Esophagus squamous epithelium (tissue), 5 donors: ENCODE data around the gene EMC6. TPM values are rescaled to one million over a fixed set of nuclear protein-coding genes. Genes with fewer than 3 reads are reported as not detected.

Experiments used
- DNase-seq: peaks from one replicate; lab custom pipeline; 2025; lab: John Stamatoyannopoulos, UW
- H3K27ac ChIP-seq, 4 donors: fragments of 200-600 bp; sonication (generic); one replicate each; pipeline ENCODE4 v1.5.1; 2016 to 2019; ENCODE audit warnings: mild to moderate bottlenecking in 1 of 4
- H3K27me3 ChIP-seq, 4 donors: fragments of 200-600 bp; sonication (generic); 1 replicate in 3 of 4; 2 replicates in 1 of 4; pipeline versions ENCODE4 v1.5.1 to v1.6.0; 2017 to 2021; ENCODE audit warnings: antibody characterized with exemption in 1 of 4
- H3K36me3 ChIP-seq, 3 donors: fragments of 200-600 bp; sonication (generic); one replicate each; pipeline ENCODE4 v1.5.1; 2016 to 2019
- H3K4me1 ChIP-seq, 3 donors: fragments of 200-600 bp; sonication (generic); one replicate each; pipeline ENCODE4 v1.5.1; 2017 to 2019
- H3K4me3 ChIP-seq, 4 donors: fragments of 200-600 bp; sonication (generic); 1 replicate in 3 of 4; 2 replicates in 1 of 4; pipeline ENCODE4 v1.5.1; 2016 to 2019; ENCODE audit warnings: mild to moderate bottlenecking in 2 of 4, moderate library complexity in 1 of 4
- H3K9me3 ChIP-seq, 3 donors: fragments of 200-600 bp; sonication (generic); one replicate each; pipeline ENCODE4 v1.5.1; 2016 to 2019
- POLR2A ChIP-seq, 4 donors: fragments of 450-650 bp; IDR thresholded peaks; one replicate each; pipeline ENCODE4 v1.6.1; 2017; ENCODE audit warnings: antibody characterized with exemption in 4 of 4, mild to moderate bottlenecking in 4 of 4, moderate library complexity in 3 of 4
- WGBS, 2 donors: methylation state at CpG; one replicate each; pipeline ENCODE4 v1.1.5; 2018; 5-methylcytosine and 5-hydroxymethylcytosine counted together
- intact Hi-C: fragments of 100-400 bp; cut with DNase I; formaldehyde crosslinking; loops from one replicate; pipeline ENCODE4 v1.15.0; 2022
- total RNA-seq, 4 donors: library from RNA; depleted of rRNA; stranded (reverse); fragments of >200 nt; gene quantifications; one replicate each; pipeline ENCODE4 v1.1.0, GENCODE V29; 2016
- TF ChIP-seq, protein P1 (sequence below), 6 experiments: fragments of 450-650 bp in 4 of 6; fragments of 200-600 bp in 2 of 6; sonication (generic) in 2 of 6; IDR thresholded peaks; one replicate each; pipeline ENCODE4 v1.5.1; 2016 to 2019; ENCODE audit warnings: antibody characterized with exemption in 6 of 6, mild to moderate bottlenecking in 4 of 6, moderate library complexity in 4 of 6
- donor health status: DM: yes; HTN: yes; CAD: no.

EMC6 gene
- total RNA-seq, 4 donors from 2014 or later = 14.5 to 26.3 (median 19.0) TPM

DNA sequence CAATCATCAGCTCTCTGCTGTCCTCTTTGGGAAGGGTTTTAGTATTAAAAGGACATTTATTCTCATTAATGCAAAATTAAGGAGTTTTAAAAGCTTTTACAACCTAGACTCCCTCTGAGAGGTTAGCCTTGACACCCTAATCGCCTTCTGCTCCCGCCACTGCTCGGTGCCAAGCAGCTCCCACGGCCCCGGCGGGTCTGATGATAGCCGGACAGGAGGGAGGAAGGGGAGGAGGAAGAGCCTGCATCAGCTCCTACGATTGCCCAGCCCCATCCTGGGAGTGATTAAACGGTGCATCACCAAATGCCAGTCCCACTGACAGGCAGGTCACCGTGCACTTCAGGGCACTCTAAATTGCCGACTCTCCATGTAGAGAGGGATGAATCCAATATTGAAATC is 40.8 kb upstream of the EMC6 start:
- Histone ChIP-seq H3K4me1 (no peaks in the 10 kb centered on the region), H3K27me3 (no peaks in the 10 kb centered on the region), H3K9me3 (no peaks in the 10 kb centered on the region), H3K27ac (no peak overlapping the region), H3K4me3 (no peak overlapping the region), H3K36me3 (peaks cover 14 to 95% (median 17%) of the 10 kb centered on the region in 3 donors)
- no peak for TF ChIP-seq POLR2A (IDR thresholded peaks at IDR 0.05)
- TF ChIP-seq, protein P1, sequence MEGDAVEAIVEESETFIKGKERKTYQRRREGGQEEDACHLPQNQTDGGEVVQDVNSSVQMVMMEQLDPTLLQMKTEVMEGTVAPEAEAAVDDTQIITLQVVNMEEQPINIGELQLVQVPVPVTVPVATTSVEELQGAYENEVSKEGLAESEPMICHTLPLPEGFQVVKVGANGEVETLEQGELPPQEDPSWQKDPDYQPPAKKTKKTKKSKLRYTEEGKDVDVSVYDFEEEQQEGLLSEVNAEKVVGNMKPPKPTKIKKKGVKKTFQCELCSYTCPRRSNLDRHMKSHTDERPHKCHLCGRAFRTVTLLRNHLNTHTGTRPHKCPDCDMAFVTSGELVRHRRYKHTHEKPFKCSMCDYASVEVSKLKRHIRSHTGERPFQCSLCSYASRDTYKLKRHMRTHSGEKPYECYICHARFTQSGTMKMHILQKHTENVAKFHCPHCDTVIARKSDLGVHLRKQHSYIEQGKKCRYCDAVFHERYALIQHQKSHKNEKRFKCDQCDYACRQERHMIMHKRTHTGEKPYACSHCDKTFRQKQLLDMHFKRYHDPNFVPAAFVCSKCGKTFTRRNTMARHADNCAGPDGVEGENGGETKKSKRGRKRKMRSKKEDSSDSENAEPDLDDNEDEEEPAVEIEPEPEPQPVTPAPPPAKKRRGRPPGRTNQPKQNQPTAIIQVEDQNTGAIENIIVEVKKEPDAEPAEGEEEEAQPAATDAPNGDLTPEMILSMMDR (IDR thresholded peaks at IDR 0.05) = no peak
- intact Hi-C loops = no loop called here
- DNase-seq = no peak
- 90 to 93% methylated on average over 4 to 11 of the region's 11 CpGs for WGBS, 2 donors

DNA sequence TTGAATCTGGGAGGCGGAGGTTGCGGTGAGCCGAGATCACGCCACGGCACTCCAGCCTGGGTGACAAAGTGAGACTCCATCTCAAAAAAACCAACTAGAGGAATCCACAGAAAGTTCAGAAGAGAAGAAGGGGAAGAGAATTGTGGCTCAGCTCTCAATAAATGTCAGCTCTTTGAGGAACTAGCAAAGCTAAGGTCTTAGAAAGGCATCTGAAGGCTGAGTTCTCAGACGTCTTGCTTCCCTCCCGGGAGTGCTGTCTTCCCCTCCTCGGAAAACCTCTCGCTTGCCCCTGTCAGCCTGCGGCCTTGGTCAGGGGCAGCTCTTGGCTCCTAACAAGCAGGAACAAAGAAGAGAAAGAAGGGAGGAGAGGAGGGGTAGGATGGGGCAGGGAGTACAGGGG is 37.8 kb upstream of the EMC6 start:
- peaks cover 0 to 70% (median 4%) of the 10 kb centered on the region in 3 donors for H3K36me3 ChIP-seq
- intact Hi-C loops = loop anchor here (10.0 kb wide), 1 partner anchor 586 kb away; no protein-coding TSS in a partner anchor
- no peak overlapping the region for H3K27ac ChIP-seq
- peaks cover 4 to 19% (median 6%) of the 10 kb centered on the region in 3 donors for H3K4me1 ChIP-seq
- no peaks in the 10 kb centered on the region for H3K27me3 ChIP-seq
- H3K4me3 ChIP-seq = no peak overlapping the region
- TF ChIP-seq, protein P1 (IDR thresholded peaks at IDR 0.05) = no peak
- TF ChIP-seq POLR2A (IDR thresholded peaks at IDR 0.05) = no peak
- DNase-seq = no peak
- no peaks in the 10 kb centered on the region for H3K9me3 ChIP-seq
- WGBS, 2 donors = 92 to 93% methylated on average over 8 to 10 of the region's 10 CpGs

DNA sequence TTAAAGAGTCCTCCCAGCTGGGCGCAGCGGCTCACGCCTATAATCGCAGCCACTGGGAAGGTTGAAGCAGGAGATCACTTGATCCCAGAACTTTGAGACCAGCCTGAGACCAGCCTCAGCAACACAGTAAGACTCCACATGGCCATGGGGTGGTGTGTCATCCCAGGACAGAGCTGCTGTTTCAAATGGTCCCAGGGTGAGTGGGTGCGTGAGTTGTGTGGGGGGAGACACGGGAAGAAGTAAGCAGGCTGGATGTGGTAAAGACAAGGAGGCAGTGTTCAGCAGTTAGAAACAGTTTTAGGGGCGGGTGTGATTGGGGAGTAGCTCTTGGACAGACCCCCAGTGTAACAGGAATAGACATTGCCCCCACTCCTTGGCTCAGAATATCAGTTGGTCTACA is 36.3 kb upstream of the EMC6 start:
- intact Hi-C loops = loop anchor here (10.0 kb wide), 1 partner anchor 587 kb away; no protein-coding TSS in a partner anchor
- Histone ChIP-seq H3K27ac (no peak overlapping the region), H3K36me3 (peaks cover 0 to 55% (median 4%) of the 10 kb centered on the region in 3 donors), H3K4me3 (no peak overlapping the region), H3K4me1 (peaks cover 8 to 26% (median 10%) of the 10 kb centered on the region in 3 donors), H3K9me3 (no peaks in the 10 kb centered on the region), H3K27me3 (no peaks in the 10 kb centered on the region)
- 93 to 94% methylated on average over 3 to 4 of the region's 7 CpGs for WGBS, 2 donors
- TF ChIP-seq, protein P1 (IDR thresholded peaks at IDR 0.05) = no peak
- no peak for TF ChIP-seq POLR2A (IDR thresholded peaks at IDR 0.05)
- no peak for DNase-seq

DNA sequence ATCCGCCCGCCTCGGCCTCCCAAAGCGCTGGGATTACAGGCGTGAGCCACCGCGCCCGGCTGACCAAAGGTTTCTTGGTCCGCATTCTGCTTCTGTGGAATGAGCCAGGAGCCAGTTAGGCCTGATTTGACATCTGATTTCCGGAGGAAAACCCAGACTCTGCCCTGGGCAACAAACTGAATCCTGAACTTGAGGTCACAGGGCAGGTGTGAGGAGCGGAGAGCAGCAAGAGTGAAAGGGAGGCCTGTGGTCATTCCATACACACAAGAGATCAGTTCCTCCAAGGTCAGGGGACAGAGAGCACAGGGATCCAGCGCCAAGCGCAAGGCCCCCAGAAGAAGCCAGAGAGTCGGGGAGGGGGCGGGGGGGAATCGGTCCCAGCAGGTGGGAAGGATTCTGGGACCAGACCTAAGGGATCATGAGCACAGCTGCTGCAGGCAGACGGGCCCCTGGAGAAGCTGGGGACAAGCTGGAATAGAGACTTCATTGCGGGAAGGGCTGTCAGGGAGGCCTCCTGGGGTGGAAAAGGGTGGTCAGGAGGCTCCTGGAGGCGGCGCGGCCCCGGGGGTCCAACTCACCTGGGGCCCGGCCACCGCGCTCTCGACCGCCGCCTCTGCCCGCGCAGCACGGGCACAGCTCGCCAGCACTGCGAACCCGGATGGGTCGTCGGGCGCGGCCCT is 33.0 kb upstream of the EMC6 start:
- WGBS, 2 donors = 0 to 52% methylated on average over 3 to 12 of the region's 38 CpGs
- peak overlapping the region; percentile 93 to 99 (median 97) for H3K27ac ChIP-seq
- intact Hi-C loops = loop anchor here (10.0 kb wide), 1 partner anchor 591 kb away; no protein-coding TSS in a partner anchor
- peak overlapping the region; percentile 68 to 100 (median 82) for H3K4me3 ChIP-seq
- peaks cover 13 to 33% (median 17%) of the 10 kb centered on the region in 3 donors for H3K4me1 ChIP-seq
- no peak for TF ChIP-seq POLR2A (IDR thresholded peaks at IDR 0.05)
- TF ChIP-seq, protein P1 (IDR thresholded peaks at IDR 0.05) = peak in 1 of 6 experiments; percentile 13
- no peaks in the 10 kb centered on the region for H3K9me3 ChIP-seq
- H3K36me3 ChIP-seq = peaks cover 0 to 42% (median 0%) of the 10 kb centered on the region in 3 donors
- no peaks in the 10 kb centered on the region for H3K27me3 ChIP-seq
- DNase-seq = no peak
